Ovary (tissue), 9 donors: Measurements from ENCODE around the gene SPRED2. TPM values are rescaled to one million over a fixed set of nuclear protein-coding genes. Genes with fewer than 3 reads are reported as not detected.

Experiments used
- DNase-seq, 5 donors: peaks; one replicate each; pipeline ENCODE4 v3.0.0-alpha.2; 2019 to 2020
- H3K27ac ChIP-seq, 2 donors: fragments of 200-600 bp; one replicate each; pipeline versions ENCODE4 v1.5.1 to v1.8.0; 2019 to 2022
- H3K27me3 ChIP-seq: fragments of 200-600 bp; one replicate; pipeline ENCODE4 v1.8.0; 2022
- H3K36me3 ChIP-seq: fragments of 200-600 bp; sonication (generic); one replicate; pipeline ENCODE4 v1.5.1; 2019
- H3K4me1 ChIP-seq: one replicate; pipeline ENCODE4 v1.8.1; 2013; ENCODE audit warnings: mild to moderate bottlenecking, moderate library complexity; ENCODE audit not compliant: insufficient read depth
- H3K4me3 ChIP-seq: fragments of 200-600 bp; sonication (generic); one replicate; pipeline ENCODE4 v1.5.1; 2017
- H3K9me3 ChIP-seq, 2 donors: fragments of 200-600 bp in 1 of 2; sonication (generic) in 1 of 2; one replicate each; pipeline versions ENCODE4 v1.5.1 to v1.8.1; 2013 to 2019; ENCODE audit warnings: mild to moderate bottlenecking in 1 of 2, moderate library complexity in 1 of 2
- EP300 ChIP-seq: sonication (generic); formaldehyde crosslinking; IDR thresholded peaks from one replicate; pipeline ENCODE4 v1.6.1; 2017; ENCODE audit warnings: antibody characterized with exemption
- POLR2A ChIP-seq: fragments of 450-650 bp; IDR thresholded peaks from one replicate; pipeline ENCODE4 v1.6.1; 2017; ENCODE audit warnings: antibody characterized with exemption, mild to moderate bottlenecking, moderate library complexity
- WGBS, 3 donors: extraction: QIAGEN DNeasy Blood & Tissue Kit in 1 of 3; methylation state at CpG; one replicate each; pipeline versions ENCODE4 v1.1.5 to v1.1.7; 2013 to 2017; 5-methylcytosine and 5-hydroxymethylcytosine counted together
- intact Hi-C, 4 donors: fragments of 100-400 bp; cut with DNase I; formaldehyde crosslinking; loops; one replicate each; pipeline versions ENCODE4 v1.11.0 to v1.15.1; 2022 to 2023
- polyA plus RNA-seq, 2 donors: library from polyadenylated mRNA; stranded (reverse); fragments of 200-250 nt in 1 of 2; fragments of 350-450 nt in 1 of 2; fragmentation: Illumina TruSeq in 1 of 2; extraction: RNeasy Lipid Tissue Mini Kit (QIAGEN cat#74804) in 1 of 2; gene quantifications; one replicate each; pipeline ENCODE4 v1.2.3, GENCODE V29; 2013 to 2014
- total RNA-seq, 7 donors: library from RNA; depleted of rRNA in 2 of 7; stranded (reverse); fragments of >200 nt in 2 of 7; fragmentation: NEBNext Ultra II Directional in 3 of 7; extraction: Animal tissue kit (Norgen Biotek cat#: 25700) in 3 of 7; gene quantifications; one replicate each; pipeline versions ENCODE4 v1.1.0 to v1.2.4, GENCODE V29; 2016 to 2023
- TF ChIP-seq, protein P1 (sequence below), 3 donors: fragments of 450-650 bp in 2 of 3; fragments of 200-600 bp in 1 of 3; IDR thresholded peaks; one replicate each; pipeline versions ENCODE4 v1.5.1 to v1.8.0; 2016 to 2022; ENCODE audit warnings: antibody characterized with exemption in 3 of 3, mild to moderate bottlenecking in 1 of 3
- donor health status: DM: no; HTN: no; CAD: no; lungs with moderate emphysema.
- donor health status: DM: no; HTN: no; CAD: no.
- donor health status: Bipolar disorder and iron deficiency.
- donor health status: DM: yes; HTN: yes; CAD: no.
- donor health status: DM: no; HTN: no; CAD: no.
- donor health status: DM: yes; HTN: yes; CAD: no.

Gene SPRED2
- total and polyA plus RNA-seq, 9 donors: 13.1 to 32.9 (median 17.6) TPM

DNA sequence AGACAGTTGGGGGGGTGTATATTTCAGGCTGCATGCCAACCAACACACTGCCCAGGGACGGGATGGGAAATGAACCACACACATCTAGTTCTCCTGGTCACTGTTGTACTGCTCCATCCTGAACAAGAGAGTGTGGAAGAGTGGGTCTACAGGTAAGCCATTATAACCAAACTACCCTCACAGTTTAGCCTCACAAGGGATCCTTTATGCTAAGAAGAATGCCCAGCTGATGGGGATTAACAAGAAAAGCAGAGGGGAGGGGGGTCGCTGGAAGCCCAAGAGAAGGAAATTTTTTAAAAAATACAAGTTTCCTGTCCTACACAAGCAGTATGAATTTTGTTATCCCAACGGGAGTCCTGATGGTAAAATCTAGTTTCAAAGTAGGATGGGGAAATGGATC, 16.1 kb downstream of the SPRED2 start:
- Histone ChIP-seq H3K27ac (no peak overlapping the region), H3K27me3 (no peaks in the 10 kb centered on the region), H3K36me3 (no peaks in the 10 kb centered on the region), H3K9me3 (no peaks in the 10 kb centered on the region), H3K4me3 (no peak overlapping the region), H3K4me1 (no peaks in the 10 kb centered on the region)
- intact Hi-C loops: no loop called here
- TF ChIP-seq, protein P1, sequence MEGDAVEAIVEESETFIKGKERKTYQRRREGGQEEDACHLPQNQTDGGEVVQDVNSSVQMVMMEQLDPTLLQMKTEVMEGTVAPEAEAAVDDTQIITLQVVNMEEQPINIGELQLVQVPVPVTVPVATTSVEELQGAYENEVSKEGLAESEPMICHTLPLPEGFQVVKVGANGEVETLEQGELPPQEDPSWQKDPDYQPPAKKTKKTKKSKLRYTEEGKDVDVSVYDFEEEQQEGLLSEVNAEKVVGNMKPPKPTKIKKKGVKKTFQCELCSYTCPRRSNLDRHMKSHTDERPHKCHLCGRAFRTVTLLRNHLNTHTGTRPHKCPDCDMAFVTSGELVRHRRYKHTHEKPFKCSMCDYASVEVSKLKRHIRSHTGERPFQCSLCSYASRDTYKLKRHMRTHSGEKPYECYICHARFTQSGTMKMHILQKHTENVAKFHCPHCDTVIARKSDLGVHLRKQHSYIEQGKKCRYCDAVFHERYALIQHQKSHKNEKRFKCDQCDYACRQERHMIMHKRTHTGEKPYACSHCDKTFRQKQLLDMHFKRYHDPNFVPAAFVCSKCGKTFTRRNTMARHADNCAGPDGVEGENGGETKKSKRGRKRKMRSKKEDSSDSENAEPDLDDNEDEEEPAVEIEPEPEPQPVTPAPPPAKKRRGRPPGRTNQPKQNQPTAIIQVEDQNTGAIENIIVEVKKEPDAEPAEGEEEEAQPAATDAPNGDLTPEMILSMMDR (IDR thresholded peaks at IDR 0.05): no peak
- no peak for TF ChIP-seq POLR2A
- TF ChIP-seq EP300: no peak
- WGBS, 3 donors: 68 to 77% (median 73%) methylated on average over 3 of the region's 3 CpGs
- no peak for DNase-seq

DNA sequence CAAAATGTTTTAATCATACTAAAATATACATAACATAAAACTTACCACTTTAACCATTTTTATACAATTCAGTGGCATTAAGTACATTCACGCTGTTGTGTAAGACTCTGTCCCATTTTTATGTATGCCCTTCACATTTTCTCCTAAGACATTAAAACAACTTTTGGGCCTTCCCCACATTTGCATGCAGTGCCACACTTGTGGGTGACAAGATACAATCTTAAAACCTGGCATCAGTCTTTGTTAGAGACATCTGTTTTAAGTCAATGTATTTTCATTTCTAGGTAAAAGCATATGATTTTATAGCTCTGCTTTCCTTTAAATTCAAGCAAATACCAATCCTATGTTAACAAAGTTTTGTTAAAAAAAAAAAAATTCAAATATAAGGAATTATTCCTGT, 17.3 kb downstream of the SPRED2 start:
- Histone ChIP-seq H3K9me3 (no peaks in the 10 kb centered on the region), H3K4me1 (no peaks in the 10 kb centered on the region), H3K27me3 (no peaks in the 10 kb centered on the region), H3K36me3 (no peaks in the 10 kb centered on the region), H3K4me3 (no peak overlapping the region), H3K27ac (no peak overlapping the region)
- TF ChIP-seq EP300 (no peak), POLR2A (no peak)
- TF ChIP-seq, protein P1 (IDR thresholded peaks at IDR 0.05): no peak
- WGBS, 3 donors: 94 to 99% (median 97%) methylated on average over 1 of the region's 1 CpG
- intact Hi-C loops: no loop called here
- DNase-seq: no peak

GRCh38 chr2:65413610-65414009, 18.8 kb downstream of the SPRED2 start:
- H3K36me3 ChIP-seq: no peaks in the 10 kb centered on the region
- WGBS, 3 donors: 56 to 71% (median 57%) methylated on average over 2 of the region's 2 CpGs
- H3K4me1 ChIP-seq: no peaks in the 10 kb centered on the region

DNA sequence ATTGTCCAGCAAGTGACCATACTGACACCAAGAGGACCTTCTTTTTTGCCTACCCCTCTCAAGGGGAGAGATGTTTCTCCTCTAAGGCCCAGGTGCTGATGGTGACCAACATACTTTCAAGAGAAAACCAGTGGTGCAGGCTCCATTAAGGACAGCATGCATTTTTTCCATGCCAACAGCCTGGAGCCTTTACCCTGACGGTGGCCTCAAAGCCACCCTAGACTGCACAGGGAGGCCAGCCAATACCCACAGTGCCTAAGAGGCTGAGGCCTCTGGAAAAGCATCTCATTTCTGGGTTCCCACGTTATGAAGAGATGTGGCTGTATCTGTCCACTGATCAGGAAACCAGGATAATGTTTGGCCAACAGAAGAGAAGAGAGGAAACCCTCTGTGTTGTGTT, 19.3 kb downstream of the SPRED2 start:
- Histone ChIP-seq H3K27ac (no peak overlapping the region), H3K36me3 (no peaks in the 10 kb centered on the region), H3K4me3 (no peak overlapping the region), H3K9me3 (no peaks in the 10 kb centered on the region), H3K4me1 (no peaks in the 10 kb centered on the region), H3K27me3 (no peaks in the 10 kb centered on the region)
- DNase-seq: no peak
- WGBS, 3 donors: 58 to 64% (median 61%) methylated on average over 2 of the region's 2 CpGs
- TF ChIP-seq EP300 (no peak), POLR2A (no peak)
- TF ChIP-seq, protein P1 (IDR thresholded peaks at IDR 0.05): no peak
- intact Hi-C loops: no loop called here

More at GRCh38 chr2:65413610-65414009, 18.8 kb downstream of the SPRED2 start:
- no peak for DNase-seq
- H3K4me3 ChIP-seq: no peak overlapping the region
- H3K27ac ChIP-seq: no peak overlapping the region
- intact Hi-C loops: no loop called here
- H3K27me3 ChIP-seq: no peaks in the 10 kb centered on the region
- H3K9me3 ChIP-seq: no peaks in the 10 kb centered on the region
- TF ChIP-seq, protein P1 (IDR thresholded peaks at IDR 0.05): no peak
- TF ChIP-seq POLR2A (no peak), EP300 (no peak)
